Fibroblast of the aortic adventitia (primary cell): Measurements from ENCODE around the gene ACSBG1. TPM values are rescaled to one million over a fixed set of nuclear protein-coding genes. Genes with fewer than 3 reads are reported as not detected.
"Not testable (repeated sequence)": the region's sequence is repeated elsewhere in the genome, so short reads cannot be mapped to it uniquely, and the experiment has no call there.

Experiments used
- DNase-seq: peaks from one replicate; pipeline ENCODE4 v3.0.0-alpha.2; 2010; ENCODE audit warnings: low read depth
- H3K4me3 ChIP-seq: 2 replicates; pipeline ENCODE4 v1.5.1; 2011; ENCODE audit warnings: low read depth, mild to moderate bottlenecking, control low read depth, low read length, moderate library complexity
- total RNA-seq: library from RNA; depleted of rRNA; stranded (reverse); fragments of >200 nt; gene quantifications from 2 replicates; pipeline ENCODE4 v1.2.3, GENCODE V29; 2012; ENCODE audit warnings: low replicate concordance
- TF ChIP-seq, protein P1 (sequence below): IDR thresholded peaks from 2 replicates; pipeline ENCODE4 v1.5.1; 2011; ENCODE audit warnings: mild to moderate bottlenecking, low read length, control low read depth, inconsistent platforms; ENCODE audit not compliant: insufficient read depth

The ACSBG1 gene
- total RNA-seq, 1 donor: under 0.01 TPM

DNA sequence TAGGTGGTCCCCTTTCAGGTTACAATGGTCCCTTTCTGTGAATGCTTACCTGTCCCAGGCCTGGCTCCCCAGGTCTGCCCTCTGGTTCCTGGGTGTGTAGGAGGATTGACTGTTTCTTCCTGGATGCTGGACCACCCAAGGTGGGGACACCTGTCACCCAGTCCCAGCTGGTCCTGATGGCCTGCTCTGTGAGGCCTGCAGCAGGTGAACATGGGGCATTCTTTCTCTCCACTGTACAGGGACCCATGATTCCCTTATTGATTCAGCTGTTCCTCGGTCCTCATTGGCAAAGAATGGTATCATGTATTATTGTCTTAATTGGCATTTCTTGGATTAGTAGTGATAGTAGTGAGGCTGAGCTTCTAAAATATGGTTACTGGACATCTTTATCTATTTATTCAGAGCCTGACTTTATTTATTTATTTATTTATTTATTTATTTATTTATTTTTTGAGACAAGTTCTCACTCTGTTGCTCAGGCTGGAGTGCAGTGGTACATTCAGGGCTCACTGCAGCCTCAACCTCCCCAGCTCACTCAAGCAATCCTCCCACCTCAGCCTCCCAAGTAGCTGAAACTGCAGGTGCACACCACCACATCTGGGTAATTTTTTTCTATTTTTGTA, 21.2 kb upstream of the ACSBG1 start:
- no peak for DNase-seq
- TF ChIP-seq, protein P1, sequence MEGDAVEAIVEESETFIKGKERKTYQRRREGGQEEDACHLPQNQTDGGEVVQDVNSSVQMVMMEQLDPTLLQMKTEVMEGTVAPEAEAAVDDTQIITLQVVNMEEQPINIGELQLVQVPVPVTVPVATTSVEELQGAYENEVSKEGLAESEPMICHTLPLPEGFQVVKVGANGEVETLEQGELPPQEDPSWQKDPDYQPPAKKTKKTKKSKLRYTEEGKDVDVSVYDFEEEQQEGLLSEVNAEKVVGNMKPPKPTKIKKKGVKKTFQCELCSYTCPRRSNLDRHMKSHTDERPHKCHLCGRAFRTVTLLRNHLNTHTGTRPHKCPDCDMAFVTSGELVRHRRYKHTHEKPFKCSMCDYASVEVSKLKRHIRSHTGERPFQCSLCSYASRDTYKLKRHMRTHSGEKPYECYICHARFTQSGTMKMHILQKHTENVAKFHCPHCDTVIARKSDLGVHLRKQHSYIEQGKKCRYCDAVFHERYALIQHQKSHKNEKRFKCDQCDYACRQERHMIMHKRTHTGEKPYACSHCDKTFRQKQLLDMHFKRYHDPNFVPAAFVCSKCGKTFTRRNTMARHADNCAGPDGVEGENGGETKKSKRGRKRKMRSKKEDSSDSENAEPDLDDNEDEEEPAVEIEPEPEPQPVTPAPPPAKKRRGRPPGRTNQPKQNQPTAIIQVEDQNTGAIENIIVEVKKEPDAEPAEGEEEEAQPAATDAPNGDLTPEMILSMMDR: no peak
- H3K4me3 ChIP-seq: no peak overlapping the region

GRCh38 chr15:78251136-78251535, 16.8 kb upstream of the ACSBG1 start:
- TF ChIP-seq, protein P1: no peak
- no peak overlapping the region for H3K4me3 ChIP-seq
- no peak for DNase-seq

DNA sequence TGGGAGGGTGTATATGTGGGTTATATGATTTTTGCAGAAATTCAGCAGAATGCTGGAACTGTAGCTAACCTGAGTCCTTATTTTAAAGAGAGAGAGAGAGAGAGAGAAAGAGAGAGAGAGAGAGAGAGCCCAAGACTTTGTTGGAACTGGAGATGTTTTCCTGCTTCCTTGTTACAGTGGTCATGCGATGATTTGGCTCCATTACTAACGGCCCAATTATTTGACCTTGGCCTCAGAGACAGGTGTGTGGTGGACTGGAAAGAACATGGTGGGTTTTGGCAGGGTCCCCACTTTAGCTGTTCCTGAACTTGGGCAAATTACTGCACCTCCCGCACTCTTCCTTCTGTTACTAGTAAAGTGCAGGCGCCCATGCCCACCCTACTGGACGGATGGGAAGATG, 14.8 kb upstream of the ACSBG1 start:
- TF ChIP-seq, protein P1: no peak
- DNase-seq: no peak
- H3K4me3 ChIP-seq: no peak overlapping the region

GRCh38 chr15:78247911-78248310, 13.5 kb upstream of the ACSBG1 start:
- TF ChIP-seq, protein P1: no peak

DNA sequence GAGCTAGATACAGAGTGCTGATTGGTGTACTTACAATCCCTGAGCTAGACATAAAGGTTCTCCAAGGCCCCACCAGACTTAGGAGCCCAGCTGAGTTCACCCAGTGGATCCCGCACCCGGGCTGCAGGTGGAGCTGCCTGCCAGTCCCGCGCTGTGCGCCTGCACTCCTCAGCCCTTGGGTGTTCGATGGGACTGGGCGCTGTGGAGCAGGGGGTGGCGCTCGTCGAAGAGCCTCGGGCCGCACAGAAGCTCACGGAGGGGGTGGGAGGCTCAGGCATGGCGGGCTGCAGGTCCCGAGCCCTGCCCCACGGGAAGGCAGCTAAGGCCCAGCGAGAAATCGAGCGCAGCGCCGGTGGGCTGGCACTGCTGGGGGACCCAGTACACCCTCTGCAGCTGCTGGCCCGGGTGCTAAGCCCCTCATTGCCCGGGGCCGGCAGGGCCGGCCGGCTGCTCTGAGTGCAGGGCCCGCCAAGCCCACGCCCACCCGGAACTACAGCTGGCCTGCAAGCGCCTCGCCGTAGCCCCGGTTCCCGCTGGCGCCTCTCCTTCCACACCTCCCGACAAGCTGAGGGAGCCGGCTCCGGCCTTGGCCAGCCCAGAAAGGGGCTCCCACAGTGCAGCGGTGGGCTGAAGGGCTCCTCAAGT, 11.7 kb upstream of the ACSBG1 start:
- not testable (repeated sequence) for DNase-seq

More at GRCh38 chr15:78247911-78248310, 13.5 kb upstream of the ACSBG1 start:
- H3K4me3 ChIP-seq: no peak overlapping the region
- no peak for DNase-seq

DNA sequence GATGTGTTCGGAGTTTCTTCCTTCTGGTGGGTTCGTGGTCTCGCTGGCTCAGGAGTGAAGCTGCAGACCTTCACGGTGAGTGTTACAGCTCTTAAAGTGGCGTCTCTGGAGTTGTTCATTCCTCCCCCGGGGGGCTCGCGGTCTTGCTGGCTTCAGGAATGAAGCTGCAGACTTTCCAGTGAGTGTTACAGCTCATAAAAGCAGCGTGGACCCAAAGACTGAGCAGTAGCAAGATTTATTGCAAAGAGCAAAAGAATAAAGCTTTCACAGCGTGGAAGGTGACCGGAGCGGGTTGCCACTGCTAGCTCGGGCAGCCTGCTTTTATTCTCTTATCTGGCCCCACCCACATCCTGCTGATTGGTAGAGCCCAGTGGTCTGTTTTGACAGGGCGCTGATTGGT, 11.0 kb upstream of the ACSBG1 start:
- DNase-seq, H3K4me3 ChIP-seq: not testable (repeated sequence)

More for the DNA sequence above, 11.7 kb upstream of the ACSBG1 start:
- H3K4me3 ChIP-seq: not testable (repeated sequence)

- TF ChIP-seq, protein P1: no peak
- no peak overlapping the region for H3K4me3 ChIP-seq
- DNase-seq: no peak
Observed at GRCh38 chr15:78244893-78245292, 10.5 kb upstream of the ACSBG1 start.

DNA sequence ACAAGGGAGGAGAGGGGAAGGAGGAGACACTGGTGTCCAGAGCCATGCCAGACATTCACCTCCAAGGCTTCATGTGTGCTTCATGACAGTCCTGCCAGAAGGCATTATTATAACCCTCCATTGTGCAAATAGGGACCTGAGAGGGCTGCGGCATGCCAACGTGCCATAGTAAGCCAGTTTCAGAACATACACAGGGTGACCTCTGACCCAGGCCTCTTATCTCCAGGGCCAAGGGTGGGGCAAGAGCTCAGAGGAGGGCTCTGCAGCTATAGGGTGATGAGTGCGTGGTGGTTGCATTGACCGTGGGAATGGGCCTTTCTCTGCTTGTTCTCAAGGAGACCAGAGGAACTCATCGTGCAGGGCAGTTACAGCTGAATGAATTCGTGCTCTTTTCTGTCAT, 9.7 kb upstream of the ACSBG1 start:
- TF ChIP-seq, protein P1: no peak
- no peak for DNase-seq

More for the DNA sequence above, 9.7 kb upstream of the ACSBG1 start:
- H3K4me3 ChIP-seq: no peak overlapping the region
